ENCODE results near the gene CDC37. TPM values are rescaled to one million over a fixed set of nuclear protein-coding genes. Genes with fewer than 3 reads are reported as not detected.

Gene CDC37
- total RNA-seq, 4 donors from 2014 or later, result 146 to 308 (median 195) TPM

DNA sequence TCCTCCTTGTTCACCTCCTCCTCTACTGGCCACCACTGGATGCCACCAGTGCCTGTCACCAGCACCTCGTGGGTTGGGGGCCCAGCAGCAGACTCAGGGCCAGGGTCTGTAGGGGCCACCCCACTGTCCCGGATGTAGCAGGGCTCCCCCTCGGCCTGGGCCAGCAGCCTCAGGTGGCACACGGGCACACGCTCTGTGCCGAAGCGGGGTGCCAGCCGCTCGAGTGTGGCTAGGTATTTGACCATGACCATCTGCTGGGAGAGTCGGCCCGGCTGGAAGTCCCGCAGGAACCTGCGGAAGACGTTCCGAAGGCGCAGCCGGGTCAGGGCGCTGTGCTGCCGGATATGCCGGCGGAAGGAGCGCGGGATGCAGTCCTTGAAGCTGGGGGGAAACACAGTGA lies 37.8 kb downstream of the CDC37 start:
- TF ChIP-seq, protein P1, sequence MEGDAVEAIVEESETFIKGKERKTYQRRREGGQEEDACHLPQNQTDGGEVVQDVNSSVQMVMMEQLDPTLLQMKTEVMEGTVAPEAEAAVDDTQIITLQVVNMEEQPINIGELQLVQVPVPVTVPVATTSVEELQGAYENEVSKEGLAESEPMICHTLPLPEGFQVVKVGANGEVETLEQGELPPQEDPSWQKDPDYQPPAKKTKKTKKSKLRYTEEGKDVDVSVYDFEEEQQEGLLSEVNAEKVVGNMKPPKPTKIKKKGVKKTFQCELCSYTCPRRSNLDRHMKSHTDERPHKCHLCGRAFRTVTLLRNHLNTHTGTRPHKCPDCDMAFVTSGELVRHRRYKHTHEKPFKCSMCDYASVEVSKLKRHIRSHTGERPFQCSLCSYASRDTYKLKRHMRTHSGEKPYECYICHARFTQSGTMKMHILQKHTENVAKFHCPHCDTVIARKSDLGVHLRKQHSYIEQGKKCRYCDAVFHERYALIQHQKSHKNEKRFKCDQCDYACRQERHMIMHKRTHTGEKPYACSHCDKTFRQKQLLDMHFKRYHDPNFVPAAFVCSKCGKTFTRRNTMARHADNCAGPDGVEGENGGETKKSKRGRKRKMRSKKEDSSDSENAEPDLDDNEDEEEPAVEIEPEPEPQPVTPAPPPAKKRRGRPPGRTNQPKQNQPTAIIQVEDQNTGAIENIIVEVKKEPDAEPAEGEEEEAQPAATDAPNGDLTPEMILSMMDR (IDR thresholded peaks at IDR 0.05), result no peak
- DNase-seq (ENCODE audit: low spot score) (no peak), ATAC-seq (ENCODE audit: low FRiP score) (no peak)

DNA sequence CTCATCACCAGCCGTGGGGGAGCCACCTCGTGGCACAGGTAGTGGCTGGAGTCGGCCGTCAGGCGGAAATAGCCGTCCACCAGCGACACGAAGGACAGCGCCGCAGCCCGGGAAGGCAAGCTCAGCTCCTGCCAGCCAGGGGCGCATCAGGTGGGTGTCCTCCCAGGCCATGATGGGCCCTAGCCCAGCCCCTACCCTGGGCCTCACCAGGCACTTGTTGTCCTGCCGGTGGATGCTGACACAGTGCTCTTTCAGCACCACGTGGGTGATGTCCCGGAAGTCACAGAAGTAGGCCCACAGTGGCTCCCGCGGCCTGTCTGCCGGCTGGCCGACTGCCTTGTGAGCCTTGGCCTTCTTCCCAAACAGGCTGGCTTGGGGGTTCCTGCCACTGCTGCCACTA lies 38.7 kb downstream of the CDC37 start:
- TF ChIP-seq, protein P1 (IDR thresholded peaks at IDR 0.05), result no peak
- ATAC-seq (ENCODE audit: low FRiP score), result no peak
- no peak for DNase-seq (ENCODE audit: low spot score)

DNA sequence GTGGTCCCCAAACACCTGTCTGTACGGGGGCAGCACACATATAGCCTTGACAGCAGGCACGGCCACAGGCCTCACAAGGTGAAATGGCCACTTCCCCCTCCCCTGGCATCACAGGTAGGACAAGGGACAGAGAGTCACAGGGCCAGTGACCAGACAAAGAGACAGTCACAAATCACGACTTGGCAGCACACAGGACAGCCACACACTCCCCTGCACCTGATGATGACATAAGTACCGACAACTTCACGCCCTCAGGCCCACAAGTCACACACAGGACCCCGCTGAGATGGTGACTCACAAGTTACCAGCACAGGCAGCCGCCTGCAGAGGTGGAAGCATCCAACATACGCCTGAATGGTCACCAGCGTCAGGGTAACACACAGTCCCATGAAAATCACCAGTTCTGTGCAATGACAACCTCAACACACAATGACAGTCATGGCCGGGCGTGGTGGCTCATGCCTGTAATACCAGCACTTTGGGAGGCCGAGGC lies 39.5 kb downstream of the CDC37 start:
- TF ChIP-seq, protein P1 (IDR thresholded peaks at IDR 0.05), result no peak
- DNase-seq (ENCODE audit: low spot score) (no peak), ATAC-seq (ENCODE audit: low FRiP score) (no peak)

DNA sequence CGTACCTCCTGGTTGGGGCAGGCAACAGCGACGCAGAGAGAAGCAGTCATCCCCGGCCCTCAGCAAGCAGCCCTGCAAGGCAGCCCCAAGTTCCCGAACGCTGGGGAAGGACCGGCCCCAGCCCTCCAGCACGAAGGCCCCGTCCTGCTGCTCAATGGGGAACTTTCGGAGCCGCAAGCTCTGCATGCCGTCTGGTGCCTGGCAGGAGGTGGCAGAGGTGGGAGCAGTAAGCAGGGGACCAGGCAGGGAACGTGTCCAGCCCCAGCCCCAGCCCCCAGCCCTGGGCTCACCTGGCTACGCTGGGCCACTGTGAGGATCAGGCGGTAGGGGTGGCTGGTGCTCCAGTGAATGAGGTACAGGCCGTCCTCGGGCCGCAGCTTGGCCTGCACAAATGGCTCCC lies 41.1 kb downstream of the CDC37 start:
- TF ChIP-seq, protein P1 (IDR thresholded peaks at IDR 0.05), result no peak
- no peak for ATAC-seq (ENCODE audit: low FRiP score)
- DNase-seq (ENCODE audit: low spot score), result no peak

DNA sequence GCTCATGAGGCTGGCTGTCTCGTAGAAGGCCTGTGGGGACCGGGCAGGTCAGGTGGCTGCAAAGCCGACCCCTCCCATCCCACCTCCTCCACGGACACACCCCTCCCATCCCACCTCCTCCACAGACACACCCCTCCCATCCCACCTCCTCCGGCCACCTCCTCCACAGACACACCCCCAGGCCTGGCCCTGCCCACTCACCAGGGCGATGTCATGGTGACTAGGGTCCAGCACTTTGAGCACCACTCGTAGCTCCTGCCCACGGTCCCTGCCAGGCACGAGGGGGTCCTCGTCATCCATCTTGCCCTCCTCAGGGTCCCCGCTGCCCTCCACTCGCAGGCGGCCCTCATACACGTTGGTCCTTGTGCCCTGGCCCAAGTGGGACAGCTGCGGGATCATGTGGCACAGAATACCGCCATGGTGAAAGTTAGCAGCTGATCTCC lies 41.8 kb downstream of the CDC37 start:
- no peak for ATAC-seq (ENCODE audit: low FRiP score)
- no peak for DNase-seq (ENCODE audit: low spot score)
- TF ChIP-seq, protein P1 (IDR thresholded peaks at IDR 0.05), result no peak

DNA sequence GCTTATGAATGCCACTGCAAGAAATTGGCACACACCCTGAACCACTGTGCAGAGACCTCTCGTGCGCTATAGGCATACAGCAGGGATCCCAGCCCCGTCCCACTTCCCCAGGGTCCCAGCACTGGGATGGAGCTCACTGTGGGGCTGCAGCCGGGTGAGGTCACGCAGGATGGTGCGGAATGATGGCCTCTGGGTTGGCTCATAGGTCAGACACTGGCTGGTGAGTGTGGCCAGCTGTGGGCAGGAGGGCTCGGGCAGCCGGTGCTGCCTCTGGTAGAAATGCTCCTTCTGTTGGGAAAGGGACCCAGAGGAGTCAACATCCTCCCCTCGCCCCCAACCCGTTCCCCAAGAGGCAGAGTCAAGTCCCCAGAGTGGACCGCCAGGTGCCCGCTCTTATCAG lies 46.9 kb downstream of the CDC37 start:
- TF ChIP-seq, protein P1 (IDR thresholded peaks at IDR 0.05), result no peak

DNA sequence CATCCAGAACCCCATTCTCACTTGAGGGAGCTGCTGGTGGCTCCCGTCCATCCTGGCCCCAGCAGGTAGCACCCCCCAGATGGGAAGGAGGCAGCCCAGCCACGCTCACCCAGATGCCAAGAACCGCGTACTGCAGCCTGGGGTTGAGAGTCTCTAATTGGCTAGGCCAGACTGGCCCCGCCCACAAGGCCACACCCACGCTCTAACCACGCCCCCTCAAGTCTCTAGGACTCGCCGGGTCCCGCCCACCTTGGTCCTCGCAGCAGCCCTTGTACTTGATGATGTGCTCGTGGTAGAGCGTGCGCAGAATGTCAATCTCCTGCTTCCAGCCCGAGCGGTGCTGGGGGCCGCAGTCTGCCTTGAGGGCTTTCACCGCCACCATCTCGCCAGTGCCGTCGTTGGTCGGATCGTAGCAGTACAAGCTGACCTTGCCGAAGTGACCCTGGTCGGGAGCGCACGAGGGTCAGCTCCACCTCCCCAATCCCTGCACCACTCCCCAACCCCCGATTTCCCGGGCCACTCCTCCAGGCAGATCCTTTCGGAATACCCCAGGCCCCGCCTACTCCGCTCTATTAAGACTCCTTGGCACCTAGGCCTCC lies 49.5 kb downstream of the CDC37 start:
- peak; percentile 48 for ATAC-seq (ENCODE audit: low FRiP score)
- DNase-seq (ENCODE audit: low spot score), result no peak
- TF ChIP-seq, protein P1 (IDR thresholded peaks at IDR 0.05), result no peak

More for the DNA sequence above, 46.9 kb downstream of the CDC37 start:
- no peak for DNase-seq (ENCODE audit: low spot score)
- no peak for ATAC-seq (ENCODE audit: low FRiP score)

Data from omental fat pad (tissue), 4 donors.